HAP-1 (cell line): Measurements from ENCODE around the gene ABCB9.

Experiments used
- DNase-seq, 2 experiments: peaks; one replicate each; pipeline ENCODE4 v3.0.0-alpha.2; 2016 to 2020; ENCODE audit warnings: low spot score in 2 of 2
- H3K27me3 ChIP-seq: fragments of 250-450 bp; sonication (Bioruptor Pico); 2 replicates; pipeline ENCODE4 v1.5.1; 2020; ENCODE audit warnings: low read depth, mild to moderate bottlenecking, moderate library complexity
- H3K36me3 ChIP-seq: fragments of 250-450 bp; sonication (Bioruptor Pico); replicated peaks from 2 replicates; pipeline ENCODE4 v1.5.1; 2020; ENCODE audit warnings: mild to moderate bottlenecking
- H3K4me1 ChIP-seq: fragments of 250-450 bp; sonication (Bioruptor Pico); 2 replicates; pipeline ENCODE4 v1.5.1; 2020; ENCODE audit warnings: mild to moderate bottlenecking
- H3K4me3 ChIP-seq: fragments of 250-450 bp; sonication (Bioruptor Pico); 2 replicates; pipeline ENCODE4 v1.5.1; 2020; ENCODE audit warnings: mild to moderate bottlenecking, moderate library complexity
- H3K9me3 ChIP-seq: fragments of 250-450 bp; sonication (Bioruptor Pico); 2 replicates; pipeline ENCODE4 v1.5.1; 2020; ENCODE audit warnings: mild to moderate bottlenecking, moderate library complexity
- in situ Hi-C: fragments of 300-500 bp; cut with MboI; formaldehyde crosslinking; loops from 3 replicates; pipeline ENCODE4 v1.14.3; 2020; ENCODE audit warnings: low sequenced_read_pairs, inconsistent platforms, mixed read lengths

Gene ABCB9

GRCh38 chr12:122981587-122982476, 15.6 kb upstream of the ABCB9 start:
- in situ Hi-C loops: no loop called here
- no peaks in the 10 kb centered on the region for H3K27me3 ChIP-seq
- H3K4me3 ChIP-seq: peak overlapping the region; percentile 90
- no peaks in the 10 kb centered on the region for H3K9me3 ChIP-seq
- peaks cover 11% of the 10 kb centered on the region for H3K4me1 ChIP-seq
- peaks cover 34% of the 10 kb centered on the region for H3K36me3 ChIP-seq
- no peak for DNase-seq

GRCh38 chr12:122981036-122981471, 14.8 kb upstream of the ABCB9 start:
- no peaks in the 10 kb centered on the region for H3K9me3 ChIP-seq

GRCh38 chr12:122980183-122981035, 14.1 kb upstream of the ABCB9 start, which contains the start of gene ARL6IP4:
Gene ARL6IP4 (plus strand): TSS chr12:122980681. CDS start chr12:122981140, 459 bp downstream.
- peaks cover 31% of the 10 kb centered on the region for H3K36me3 ChIP-seq
- in situ Hi-C loops: no loop called here
- no peaks in the 10 kb centered on the region for H3K27me3 ChIP-seq
- H3K4me3 ChIP-seq: peak within 1 kb of the TSS; percentile 90
- DNase-seq: peak; percentile 51 to 67
- H3K4me1 ChIP-seq: peaks cover 17% of the 10 kb centered on the region
- H3K9me3 ChIP-seq: no peaks in the 10 kb centered on the region

More at GRCh38 chr12:122981036-122981471, 14.8 kb upstream of the ABCB9 start:
- Histone ChIP-seq H3K36me3 (peaks cover 34% of the 10 kb centered on the region), H3K4me1 (peaks cover 14% of the 10 kb centered on the region), H3K4me3 (peak overlapping the region; percentile 90), H3K27me3 (no peaks in the 10 kb centered on the region)
- in situ Hi-C loops: no loop called here
- DNase-seq: peak in 1 of 2 experiments; percentile 34

- no peaks in the 10 kb centered on the region for H3K9me3 ChIP-seq
- H3K27me3 ChIP-seq: no peaks in the 10 kb centered on the region
- H3K4me1 ChIP-seq: peaks cover 17% of the 10 kb centered on the region
- H3K36me3 ChIP-seq: peaks cover 31% of the 10 kb centered on the region
- peak overlapping the region; percentile 90 for H3K4me3 ChIP-seq
- DNase-seq: no peak
- in situ Hi-C loops: no loop called here
Measured at GRCh38 chr12:122979908-122980182, 13.6 kb upstream of the ABCB9 start.

- Histone ChIP-seq H3K4me1 (peaks cover 17% of the 10 kb centered on the region), H3K27me3 (no peaks in the 10 kb centered on the region), H3K36me3 (peaks cover 31% of the 10 kb centered on the region), H3K4me3 (peak overlapping the region; percentile 90), H3K9me3 (no peaks in the 10 kb centered on the region)
- in situ Hi-C loops: no loop called here
- DNase-seq: no peak
Measured at GRCh38 chr12:122979001-122979907, 13.0 kb upstream of the ABCB9 start.

- Histone ChIP-seq H3K4me3 (no peak overlapping the region), H3K9me3 (no peaks in the 10 kb centered on the region), H3K27me3 (no peaks in the 10 kb centered on the region), H3K36me3 (peaks cover 31% of the 10 kb centered on the region), H3K4me1 (peaks cover 20% of the 10 kb centered on the region)
- DNase-seq: no peak
- in situ Hi-C loops: no loop called here
Measured at GRCh38 chr12:122978507-122978955, 12.3 kb upstream of the ABCB9 start.

- in situ Hi-C loops: no loop called here
- no peaks in the 10 kb centered on the region for H3K9me3 ChIP-seq
- H3K4me1 ChIP-seq: peaks cover 20% of the 10 kb centered on the region
- DNase-seq: no peak
- no peaks in the 10 kb centered on the region for H3K27me3 ChIP-seq
- H3K36me3 ChIP-seq: peaks cover 27% of the 10 kb centered on the region
- H3K4me3 ChIP-seq: no peak overlapping the region
Measured at GRCh38 chr12:122977655-122978392, 11.6 kb upstream of the ABCB9 start.

- H3K36me3 ChIP-seq: peaks cover 21% of the 10 kb centered on the region
- H3K27me3 ChIP-seq: no peaks in the 10 kb centered on the region
- in situ Hi-C loops: no loop called here
- no peak for DNase-seq
- peaks cover 20% of the 10 kb centered on the region for H3K4me1 ChIP-seq
- H3K4me3 ChIP-seq: no peak overlapping the region
- H3K9me3 ChIP-seq: no peaks in the 10 kb centered on the region
Measured at GRCh38 chr12:122977153-122977552, 10.9 kb upstream of the ABCB9 start.

- no peaks in the 10 kb centered on the region for H3K27me3 ChIP-seq
- in situ Hi-C loops: no loop called here
- DNase-seq: no peak
- peaks cover 18% of the 10 kb centered on the region for H3K4me1 ChIP-seq
- H3K9me3 ChIP-seq: no peaks in the 10 kb centered on the region
- H3K36me3 ChIP-seq: peaks cover 15% of the 10 kb centered on the region
- H3K4me3 ChIP-seq: no peak overlapping the region
Measured at GRCh38 chr12:122976648-122976975, 10.3 kb upstream of the ABCB9 start.

GRCh38 chr12:122975790-122976647, 9.8 kb upstream of the ABCB9 start:
- no peak for DNase-seq
- no peaks in the 10 kb centered on the region for H3K9me3 ChIP-seq
- peak overlapping the region; percentile 75 for H3K4me3 ChIP-seq
- in situ Hi-C loops: no loop called here
- peaks cover 13% of the 10 kb centered on the region for H3K36me3 ChIP-seq
- H3K4me1 ChIP-seq: peaks cover 16% of the 10 kb centered on the region
- H3K27me3 ChIP-seq: no peaks in the 10 kb centered on the region

GRCh38 chr12:122974892-122975789, 8.9 kb upstream of the ABCB9 start, which contains the start of gene OGFOD2:
Gene OGFOD2 (plus strand): TSS chr12:122975244. CDS start chr12:122975252, 8 bp downstream.
- Histone ChIP-seq H3K27me3 (no peaks in the 10 kb centered on the region), H3K9me3 (no peaks in the 10 kb centered on the region), H3K4me1 (peaks cover 16% of the 10 kb centered on the region), H3K36me3 (peaks cover 13% of the 10 kb centered on the region), H3K4me3 (peak within 1 kb of the TSS; percentile 75)
- in situ Hi-C loops: no loop called here
- DNase-seq: peak; percentile 83 to 96
